Ectodermal cell (in vitro differentiated cells): ENCODE data around the gene AP2A2.

Source experiments
- H3K27ac ChIP-seq: 2 replicates; pipeline ENCODE4 v1.7.0; 2013; ENCODE audit warnings: mild to moderate bottlenecking, low read depth, low read length; ENCODE audit not compliant: insufficient read depth, poor library complexity, severe bottlenecking
- H3K27me3 ChIP-seq: 2 replicates; pipeline ENCODE4 v1.7.0; 2013; ENCODE audit warnings: mild to moderate bottlenecking, low read length; ENCODE audit not compliant: insufficient read depth, control insufficient read depth, poor library complexity, severe bottlenecking
- H3K36me3 ChIP-seq: one replicate; pipeline ENCODE4 v1.7.0; 2013; ENCODE audit warnings: low read length; ENCODE audit not compliant: control insufficient read depth, insufficient read depth
- H3K4me1 ChIP-seq: one replicate; pipeline ENCODE4 v1.7.0; 2013; ENCODE audit warnings: low read length; ENCODE audit not compliant: control insufficient read depth, insufficient read depth
- H3K4me3 ChIP-seq: 2 replicates; pipeline ENCODE4 v1.7.0; 2013; ENCODE audit warnings: low read depth, low read length, control low read depth; ENCODE audit not compliant: insufficient read depth
- H3K9me3 ChIP-seq: 2 replicates; pipeline ENCODE4 v1.7.0; 2013; ENCODE audit warnings: mild to moderate bottlenecking, low read length, moderate library complexity; ENCODE audit not compliant: control insufficient read depth
- WGBS, 2 experiments: methylation state at CpG; one replicate each; pipeline ENCODE4 v1.1.7; 2013; ENCODE audit warnings: missing lambda C conversion rate in 2 of 2; 5-methylcytosine and 5-hydroxymethylcytosine counted together

Gene AP2A2

DNA sequence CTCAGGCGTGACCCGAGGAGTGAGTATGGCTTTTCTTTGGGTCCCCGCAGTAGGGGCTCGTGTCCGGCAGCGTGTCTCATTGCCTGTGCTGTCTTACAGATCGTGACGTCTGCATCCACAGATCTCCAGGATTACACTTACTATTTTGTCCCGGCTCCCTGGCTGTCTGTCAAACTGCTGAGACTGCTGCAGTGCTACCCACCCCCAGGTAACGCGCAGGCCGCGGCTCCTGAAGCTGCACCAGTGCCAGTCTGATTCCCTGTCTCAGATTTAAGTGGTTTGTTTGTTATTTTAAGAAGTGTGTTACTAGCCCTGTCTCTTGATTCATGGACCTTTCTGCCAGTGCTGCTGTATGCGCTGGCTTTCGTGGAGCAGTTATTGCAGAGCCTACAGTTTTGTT, 58.9 kb downstream of the AP2A2 start:
- H3K27ac ChIP-seq = no peak overlapping the region
- no peak overlapping the region for H3K4me3 ChIP-seq
- 96 to 97% methylated on average over 15 of the region's 15 CpGs for WGBS, 2 experiments
- no peaks in the 10 kb centered on the region for H3K9me3 ChIP-seq
- no peaks in the 10 kb centered on the region for H3K4me1 ChIP-seq
- H3K36me3 ChIP-seq = peaks cover 35% of the 10 kb centered on the region
- H3K27me3 ChIP-seq = no peaks in the 10 kb centered on the region

DNA sequence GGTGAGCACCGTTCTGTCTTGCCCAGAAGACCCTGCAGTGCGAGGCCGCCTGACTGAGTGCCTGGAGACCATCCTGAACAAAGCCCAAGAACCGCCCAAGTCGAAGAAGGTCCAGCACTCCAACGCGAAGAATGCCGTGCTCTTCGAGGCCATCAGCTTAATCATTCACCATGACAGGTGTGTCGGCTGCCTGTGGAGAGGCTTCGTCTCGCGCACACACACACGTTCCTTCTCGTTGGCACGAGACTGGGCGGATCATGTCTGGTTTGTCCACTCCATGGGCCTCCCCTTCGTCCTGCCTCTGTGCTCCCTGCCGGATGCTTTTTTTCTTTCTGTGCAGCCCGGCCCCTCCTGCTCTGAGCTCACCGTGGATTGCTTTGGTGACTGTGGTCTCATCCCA, 59.7 kb downstream of the AP2A2 start:
- no peak overlapping the region for H3K27ac ChIP-seq
- H3K36me3 ChIP-seq = peaks cover 40% of the 10 kb centered on the region
- H3K4me1 ChIP-seq = no peaks in the 10 kb centered on the region
- 95 to 97% methylated on average over 21 of the region's 21 CpGs for WGBS, 2 experiments
- H3K4me3 ChIP-seq = no peak overlapping the region
- no peaks in the 10 kb centered on the region for H3K9me3 ChIP-seq
- H3K27me3 ChIP-seq = no peaks in the 10 kb centered on the region

DNA sequence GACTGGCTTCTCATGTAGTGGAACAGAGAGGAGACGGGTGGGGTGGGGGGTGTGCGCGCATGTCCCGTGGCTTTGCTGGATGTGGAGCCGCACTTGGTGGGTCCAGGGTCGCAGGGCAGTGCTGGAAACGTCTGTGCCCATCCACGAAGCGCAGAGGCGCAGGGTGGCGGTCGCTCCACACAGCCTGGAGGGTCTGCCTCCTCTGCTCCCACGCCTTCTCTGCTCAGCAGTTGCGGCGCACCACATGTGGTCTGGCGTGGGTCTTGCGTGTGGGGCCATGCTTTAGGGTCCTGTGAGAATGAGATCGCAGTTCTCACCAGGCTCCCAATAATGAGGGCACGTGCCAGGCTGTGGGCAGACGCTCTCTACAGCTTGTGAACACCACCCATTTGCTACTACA, 60.2 kb downstream of the AP2A2 start:
- no peaks in the 10 kb centered on the region for H3K4me1 ChIP-seq
- H3K4me3 ChIP-seq = no peak overlapping the region
- peaks cover 40% of the 10 kb centered on the region for H3K36me3 ChIP-seq
- no peaks in the 10 kb centered on the region for H3K27me3 ChIP-seq
- 95 to 96% methylated on average over 20 of the region's 20 CpGs for WGBS, 2 experiments
- no peak overlapping the region for H3K27ac ChIP-seq
- H3K9me3 ChIP-seq = no peaks in the 10 kb centered on the region

DNA sequence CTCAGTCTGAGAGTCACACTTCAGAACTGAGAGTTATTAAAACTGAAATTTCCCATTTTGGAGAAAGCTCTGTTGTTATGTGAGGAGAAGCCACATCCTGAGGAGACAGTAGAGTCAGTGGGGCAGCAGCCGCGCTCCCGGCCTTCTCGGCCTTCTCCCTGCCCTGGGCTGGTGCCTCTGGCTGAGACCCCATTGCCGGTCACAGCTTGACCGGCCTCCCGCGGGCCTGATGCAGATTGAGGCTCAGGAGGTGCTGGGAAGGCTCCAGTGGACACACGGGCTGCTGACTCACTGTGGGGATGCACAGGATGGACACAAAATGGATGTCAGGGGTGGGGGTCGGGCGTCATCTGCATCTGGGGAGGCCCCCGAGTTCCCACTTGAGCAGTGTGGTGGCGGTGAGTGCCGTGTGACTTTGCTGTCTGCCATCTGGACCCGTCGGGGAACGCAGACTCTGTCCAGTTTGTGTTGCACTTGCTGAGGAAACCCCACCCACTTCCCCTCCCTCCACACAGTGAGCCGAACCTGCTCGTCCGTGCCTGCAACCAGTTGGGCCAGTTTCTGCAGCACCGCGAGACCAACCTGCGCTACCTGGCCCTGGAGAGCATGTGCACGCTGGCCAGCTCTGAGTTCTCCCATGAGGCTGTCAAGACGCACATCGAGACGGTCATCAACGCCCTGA, 60.7 kb downstream of the AP2A2 start:
- Histone ChIP-seq H3K27ac (no peak overlapping the region), H3K36me3 (peaks cover 36% of the 10 kb centered on the region), H3K27me3 (no peaks in the 10 kb centered on the region), H3K4me1 (no peaks in the 10 kb centered on the region), H3K9me3 (no peaks in the 10 kb centered on the region), H3K4me3 (no peak overlapping the region)
- WGBS, 2 experiments = 96 to 97% methylated on average over 28 of the region's 28 CpGs

DNA sequence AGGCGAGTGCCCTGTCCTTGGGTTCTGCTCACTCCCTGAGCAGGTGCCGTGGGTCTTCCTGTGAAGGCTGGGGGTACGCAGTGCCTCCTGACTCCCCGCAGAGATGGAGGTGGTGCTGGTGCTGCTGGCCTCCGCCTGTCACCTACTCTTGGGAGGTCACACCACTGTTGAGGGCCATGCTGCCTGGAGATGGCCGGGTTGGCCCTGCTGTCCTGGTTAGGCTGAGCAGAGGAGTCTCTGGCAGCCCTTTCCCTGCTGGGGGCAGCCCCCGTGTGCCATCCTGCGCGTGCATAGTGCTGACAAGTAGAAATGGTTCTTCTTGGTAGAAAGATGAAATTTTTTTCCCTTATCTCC, 61.3 kb downstream of the AP2A2 start:
- Histone ChIP-seq H3K9me3 (no peaks in the 10 kb centered on the region), H3K27me3 (no peaks in the 10 kb centered on the region), H3K4me1 (no peaks in the 10 kb centered on the region), H3K4me3 (no peak overlapping the region), H3K36me3 (peaks cover 36% of the 10 kb centered on the region), H3K27ac (no peak overlapping the region)
- WGBS, 2 experiments = 94 to 97% methylated on average over 7 to 8 of the region's 9 CpGs

DNA sequence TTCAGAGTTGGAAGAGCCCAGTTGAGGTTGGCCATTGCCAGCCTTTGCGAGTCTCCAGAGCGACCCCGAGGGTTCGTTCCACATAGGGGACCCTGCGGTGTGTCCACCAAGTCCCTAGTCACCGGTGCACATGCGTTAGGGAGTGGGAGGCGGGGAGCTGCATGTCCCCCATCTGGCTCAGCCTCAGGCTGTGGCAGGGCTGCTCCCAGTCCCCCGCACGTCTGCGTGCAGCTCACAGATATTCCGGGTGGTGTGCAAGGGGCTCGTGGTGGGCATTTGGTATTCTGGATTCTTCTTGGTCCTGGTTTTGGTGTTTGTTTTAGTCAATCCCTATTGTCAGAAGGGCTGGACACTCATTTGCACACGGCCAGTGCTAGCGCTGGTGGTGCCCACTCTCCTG, 62.0 kb downstream of the AP2A2 start:
- 95% methylated on average over 15 of the region's 15 CpGs for WGBS, 2 experiments
- H3K36me3 ChIP-seq = peaks cover 36% of the 10 kb centered on the region

DNA sequence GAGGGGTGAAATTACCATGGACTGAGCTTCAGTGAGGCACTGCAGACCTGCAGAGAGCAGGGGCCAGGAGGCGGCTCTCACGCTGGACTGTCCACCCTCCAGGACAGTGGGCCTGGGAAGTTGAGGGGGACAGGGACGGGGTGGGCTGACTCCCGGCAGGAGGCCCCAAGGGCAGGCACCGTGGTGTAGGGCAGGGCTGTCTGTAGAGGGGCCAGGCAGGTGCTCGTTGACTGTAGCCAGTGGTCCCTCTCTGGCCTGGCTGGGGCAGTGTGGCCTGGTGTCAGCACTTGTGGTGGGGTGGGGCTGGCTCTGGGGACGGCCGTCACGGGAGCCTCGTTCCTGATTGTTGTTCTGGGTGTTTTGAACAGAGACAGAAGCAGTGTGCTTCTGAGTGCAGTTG, 64.4 kb downstream of the AP2A2 start:
- Histone ChIP-seq H3K27me3 (no peaks in the 10 kb centered on the region), H3K36me3 (peaks cover 33% of the 10 kb centered on the region), H3K9me3 (no peaks in the 10 kb centered on the region), H3K27ac (no peak overlapping the region), H3K4me1 (no peaks in the 10 kb centered on the region), H3K4me3 (no peak overlapping the region)
- WGBS, 2 experiments = 94% methylated on average over 10 of the region's 10 CpGs

More for the DNA sequence above, 62.0 kb downstream of the AP2A2 start:
- no peaks in the 10 kb centered on the region for H3K27me3 ChIP-seq
- no peak overlapping the region for H3K4me3 ChIP-seq
- H3K27ac ChIP-seq = no peak overlapping the region
- H3K4me1 ChIP-seq = no peaks in the 10 kb centered on the region
- H3K9me3 ChIP-seq = no peaks in the 10 kb centered on the region

DNA sequence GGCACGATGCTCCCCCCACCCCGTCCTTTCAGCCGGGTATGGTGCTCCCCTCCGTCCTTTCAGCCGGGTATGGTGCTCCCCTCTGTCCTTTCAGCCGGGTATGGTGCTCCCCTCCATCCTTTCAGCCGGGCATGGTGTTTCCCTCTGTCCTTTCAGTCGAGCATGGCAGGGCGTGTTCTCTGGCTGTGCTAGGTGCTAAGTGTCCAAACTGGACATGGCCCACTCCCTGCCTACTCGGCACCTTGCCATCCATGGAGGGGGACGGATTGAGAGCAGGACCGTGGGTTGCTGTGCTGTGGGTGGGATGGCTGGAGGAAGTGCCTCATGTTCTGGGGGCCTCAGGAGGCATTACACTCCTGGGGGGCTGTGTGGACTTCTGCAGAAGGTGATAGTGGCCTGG, 65.4 kb downstream of the AP2A2 start:
- peaks cover 27% of the 10 kb centered on the region for H3K36me3 ChIP-seq
- no peak overlapping the region for H3K27ac ChIP-seq
- 90 to 91% methylated on average over 12 of the region's 12 CpGs for WGBS, 2 experiments
- H3K27me3 ChIP-seq = no peaks in the 10 kb centered on the region
- H3K4me1 ChIP-seq = no peaks in the 10 kb centered on the region
- no peak overlapping the region for H3K4me3 ChIP-seq
- no peaks in the 10 kb centered on the region for H3K9me3 ChIP-seq

DNA sequence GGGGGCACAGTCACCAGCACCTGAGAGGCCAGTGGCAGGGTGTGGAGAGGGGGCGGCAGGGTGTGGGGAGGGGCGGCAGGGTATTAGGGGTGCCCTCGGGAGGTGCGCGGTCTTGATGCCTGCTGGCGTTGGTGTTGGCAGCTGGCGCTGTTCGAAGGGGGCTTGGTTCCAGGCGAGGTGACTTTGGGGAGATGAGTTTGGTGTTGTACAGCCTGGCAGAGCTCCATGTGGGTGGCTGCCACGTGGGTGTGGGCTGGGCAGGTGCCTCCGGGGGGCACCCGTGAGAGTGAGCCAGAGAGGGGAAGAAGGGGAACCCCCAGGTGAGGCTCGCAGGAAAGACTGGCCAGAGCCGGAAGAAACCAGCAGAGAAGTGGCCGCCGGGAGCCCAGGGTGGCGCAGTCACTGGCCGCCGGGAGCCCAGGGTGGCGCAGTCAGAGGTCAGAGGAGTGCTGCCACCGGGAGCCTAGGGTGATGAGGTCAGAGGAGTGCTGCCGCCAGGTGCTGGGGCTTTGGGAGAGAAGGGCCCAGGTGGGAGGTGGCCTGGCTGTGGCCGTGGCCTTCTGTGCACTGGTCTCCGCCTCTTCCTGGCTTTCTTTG, 66.1 kb downstream of the AP2A2 start:
- WGBS, 2 experiments = 94 to 95% methylated on average over 24 of the region's 24 CpGs
- Histone ChIP-seq H3K4me1 (no peaks in the 10 kb centered on the region), H3K4me3 (no peak overlapping the region), H3K27me3 (no peaks in the 10 kb centered on the region), H3K36me3 (peaks cover 20% of the 10 kb centered on the region), H3K27ac (no peak overlapping the region), H3K9me3 (no peaks in the 10 kb centered on the region)

DNA sequence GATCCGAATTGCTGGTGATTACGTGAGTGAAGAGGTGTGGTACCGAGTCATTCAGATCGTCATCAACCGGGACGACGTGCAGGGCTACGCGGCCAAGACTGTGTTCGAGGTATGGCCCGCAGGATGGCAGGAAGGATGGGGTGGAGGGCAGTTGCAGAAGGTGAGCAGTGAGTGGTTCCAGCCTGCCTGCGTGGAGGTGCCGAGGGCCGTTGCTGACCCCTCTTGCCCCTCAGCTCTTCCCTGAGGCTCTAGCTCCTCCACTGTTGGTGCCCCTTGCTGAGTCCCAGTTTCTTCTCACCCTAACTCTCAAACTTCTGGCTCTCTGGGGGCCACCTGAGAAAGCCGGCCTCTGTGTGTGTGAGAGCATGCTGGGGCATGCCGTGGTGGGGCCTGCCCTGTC, 66.9 kb downstream of the AP2A2 start:
- no peak overlapping the region for H3K4me3 ChIP-seq
- H3K27me3 ChIP-seq = no peaks in the 10 kb centered on the region
- no peaks in the 10 kb centered on the region for H3K9me3 ChIP-seq
- WGBS, 2 experiments = 95 to 96% methylated on average over 16 of the region's 16 CpGs
- H3K4me1 ChIP-seq = no peaks in the 10 kb centered on the region
- peaks cover 15% of the 10 kb centered on the region for H3K36me3 ChIP-seq
- no peak overlapping the region for H3K27ac ChIP-seq
